ENCODE data around the gene PPP1R12C.

DNA sequence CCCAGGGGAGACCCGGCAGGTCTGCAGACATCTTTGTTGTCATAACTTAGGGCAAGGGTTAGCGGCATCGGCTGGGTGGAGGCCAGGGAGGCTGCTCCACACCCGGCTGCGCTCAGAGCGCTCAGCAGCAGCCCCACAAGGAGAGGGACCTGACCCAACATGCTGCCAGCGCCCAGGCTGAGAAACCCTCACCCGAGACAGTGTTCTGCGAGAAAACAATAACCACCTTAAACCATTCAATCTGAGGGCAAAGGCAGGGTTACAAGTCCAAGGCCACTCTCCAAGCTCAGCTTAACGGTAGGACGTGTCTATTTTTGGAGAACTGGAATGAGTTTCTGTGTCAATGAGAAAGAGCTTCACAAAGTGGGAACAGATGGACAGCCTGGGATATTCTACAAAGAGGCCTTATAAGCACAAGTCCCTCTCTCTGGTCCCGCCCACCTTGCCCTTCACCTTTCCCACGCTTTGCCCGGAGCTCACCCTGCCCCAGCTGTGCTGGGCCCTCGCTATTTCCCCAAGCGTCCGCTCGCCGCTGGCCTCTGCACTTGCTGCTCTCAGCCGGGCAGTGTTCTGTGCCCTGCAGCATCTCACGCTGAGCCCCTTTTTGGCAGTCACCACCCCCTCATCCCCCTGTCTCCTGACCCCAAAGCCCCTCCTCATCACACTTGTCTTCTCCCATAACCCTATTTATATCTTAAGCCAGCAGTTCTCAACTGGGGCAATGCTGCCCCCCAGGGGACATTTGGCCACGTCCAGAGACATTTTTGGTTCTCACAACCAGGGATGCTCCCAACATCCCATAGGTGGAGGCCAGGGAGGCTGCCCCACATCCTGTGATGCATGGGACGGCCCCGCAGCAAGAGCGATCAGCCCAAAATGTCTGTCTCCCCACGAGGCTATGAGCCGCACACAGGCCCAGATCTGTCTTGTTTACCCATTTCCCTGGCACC, 17.6 kb downstream of the PPP1R12C start:
- TF ChIP-seq, protein P1, sequence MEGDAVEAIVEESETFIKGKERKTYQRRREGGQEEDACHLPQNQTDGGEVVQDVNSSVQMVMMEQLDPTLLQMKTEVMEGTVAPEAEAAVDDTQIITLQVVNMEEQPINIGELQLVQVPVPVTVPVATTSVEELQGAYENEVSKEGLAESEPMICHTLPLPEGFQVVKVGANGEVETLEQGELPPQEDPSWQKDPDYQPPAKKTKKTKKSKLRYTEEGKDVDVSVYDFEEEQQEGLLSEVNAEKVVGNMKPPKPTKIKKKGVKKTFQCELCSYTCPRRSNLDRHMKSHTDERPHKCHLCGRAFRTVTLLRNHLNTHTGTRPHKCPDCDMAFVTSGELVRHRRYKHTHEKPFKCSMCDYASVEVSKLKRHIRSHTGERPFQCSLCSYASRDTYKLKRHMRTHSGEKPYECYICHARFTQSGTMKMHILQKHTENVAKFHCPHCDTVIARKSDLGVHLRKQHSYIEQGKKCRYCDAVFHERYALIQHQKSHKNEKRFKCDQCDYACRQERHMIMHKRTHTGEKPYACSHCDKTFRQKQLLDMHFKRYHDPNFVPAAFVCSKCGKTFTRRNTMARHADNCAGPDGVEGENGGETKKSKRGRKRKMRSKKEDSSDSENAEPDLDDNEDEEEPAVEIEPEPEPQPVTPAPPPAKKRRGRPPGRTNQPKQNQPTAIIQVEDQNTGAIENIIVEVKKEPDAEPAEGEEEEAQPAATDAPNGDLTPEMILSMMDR (IDR thresholded peaks at IDR 0.05): no peak
- TF ChIP-seq, protein P2, sequence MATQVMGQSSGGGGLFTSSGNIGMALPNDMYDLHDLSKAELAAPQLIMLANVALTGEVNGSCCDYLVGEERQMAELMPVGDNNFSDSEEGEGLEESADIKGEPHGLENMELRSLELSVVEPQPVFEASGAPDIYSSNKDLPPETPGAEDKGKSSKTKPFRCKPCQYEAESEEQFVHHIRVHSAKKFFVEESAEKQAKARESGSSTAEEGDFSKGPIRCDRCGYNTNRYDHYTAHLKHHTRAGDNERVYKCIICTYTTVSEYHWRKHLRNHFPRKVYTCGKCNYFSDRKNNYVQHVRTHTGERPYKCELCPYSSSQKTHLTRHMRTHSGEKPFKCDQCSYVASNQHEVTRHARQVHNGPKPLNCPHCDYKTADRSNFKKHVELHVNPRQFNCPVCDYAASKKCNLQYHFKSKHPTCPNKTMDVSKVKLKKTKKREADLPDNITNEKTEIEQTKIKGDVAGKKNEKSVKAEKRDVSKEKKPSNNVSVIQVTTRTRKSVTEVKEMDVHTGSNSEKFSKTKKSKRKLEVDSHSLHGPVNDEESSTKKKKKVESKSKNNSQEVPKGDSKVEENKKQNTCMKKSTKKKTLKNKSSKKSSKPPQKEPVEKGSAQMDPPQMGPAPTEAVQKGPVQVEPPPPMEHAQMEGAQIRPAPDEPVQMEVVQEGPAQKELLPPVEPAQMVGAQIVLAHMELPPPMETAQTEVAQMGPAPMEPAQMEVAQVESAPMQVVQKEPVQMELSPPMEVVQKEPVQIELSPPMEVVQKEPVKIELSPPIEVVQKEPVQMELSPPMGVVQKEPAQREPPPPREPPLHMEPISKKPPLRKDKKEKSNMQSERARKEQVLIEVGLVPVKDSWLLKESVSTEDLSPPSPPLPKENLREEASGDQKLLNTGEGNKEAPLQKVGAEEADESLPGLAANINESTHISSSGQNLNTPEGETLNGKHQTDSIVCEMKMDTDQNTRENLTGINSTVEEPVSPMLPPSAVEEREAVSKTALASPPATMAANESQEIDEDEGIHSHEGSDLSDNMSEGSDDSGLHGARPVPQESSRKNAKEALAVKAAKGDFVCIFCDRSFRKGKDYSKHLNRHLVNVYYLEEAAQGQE (IDR thresholded peaks at IDR 0.05; ENCODE audit: insufficient read depth in 1 of 2, low read depth in 2 of 2, low read length in 1 of 2): no peak
